Body of pancreas (tissue), 4 donors: Measurements from ENCODE around the gene HOTAIR.

Experiments
- CTCF ChIP-seq, 7 experiments: fragments of 450-650 bp in 4 of 7; fragments of 200-600 bp in 3 of 7; sonication (generic) in 3 of 7; IDR thresholded peaks; one replicate each; pipeline ENCODE4 v1.5.1; 2016 to 2019; ENCODE audit warnings: antibody characterized with exemption in 7 of 7
- POLR2A ChIP-seq, 3 donors: fragments of 450-650 bp; IDR thresholded peaks; one replicate each; pipeline ENCODE4 v1.6.1; 2016; ENCODE audit warnings: antibody characterized with exemption in 3 of 3, mild to moderate bottlenecking in 2 of 3

- TF ChIP-seq POLR2A (IDR thresholded peaks at IDR 0.05) (no peak), CTCF (IDR thresholded peaks at IDR 0.05) (no peak)
Observed at GRCh38 chr12:53998900-53999236, 24.1 kb upstream of the HOTAIR start.
